KMS-11 (cell line): ENCODE results near the gene ACY1.

Experiments
- H2AFZ ChIP-seq: fragments of 200-600 bp; sonication (generic); 2 replicates; pipeline ENCODE4 v1.6.1; 2016; ENCODE audit warnings: antibody characterized with exemption, mixed run types, low read depth
- H3K27ac ChIP-seq: fragments of 200-600 bp; sonication (generic); 2 replicates; pipeline ENCODE4 v1.6.1; 2016; ENCODE audit warnings: mild to moderate bottlenecking, mixed run types
- H3K27me3 ChIP-seq: fragments of 200-600 bp; sonication (generic); 2 replicates; pipeline ENCODE4 v1.6.1; 2017; ENCODE audit warnings: mild to moderate bottlenecking, low read depth, mixed run types, moderate library complexity; ENCODE audit not compliant: insufficient read depth
- H3K36me3 ChIP-seq: fragments of 200-600 bp; sonication (generic); 2 replicates; pipeline ENCODE4 v1.6.1; 2017; ENCODE audit warnings: mild to moderate bottlenecking, mixed run types; ENCODE audit not compliant: insufficient read depth
- H3K4me1 ChIP-seq: fragments of 200-600 bp; sonication (generic); 2 replicates; pipeline ENCODE4 v1.6.1; 2016; ENCODE audit warnings: mild to moderate bottlenecking, low read depth, mixed run types; ENCODE audit not compliant: poor library complexity, severe bottlenecking
- H3K4me2 ChIP-seq: fragments of 200-600 bp; sonication (generic); 2 replicates; pipeline ENCODE4 v1.7.0; 2016; ENCODE audit warnings: mild to moderate bottlenecking, mixed run types
- H3K4me3 ChIP-seq: fragments of 200-600 bp; sonication (generic); IDR thresholded peaks from 2 replicates; pipeline ENCODE4 v1.6.1; 2017; ENCODE audit warnings: low read depth, low read length, mixed read lengths; ENCODE audit not compliant: insufficient read depth
- H3K79me2 ChIP-seq: fragments of 200-600 bp; sonication (generic); 2 replicates; pipeline ENCODE4 v1.6.1; 2016; ENCODE audit warnings: low read depth, mixed run types; ENCODE audit not compliant: insufficient read depth
- H3K9ac ChIP-seq: fragments of 200-600 bp; sonication (generic); 2 replicates; pipeline ENCODE4 v1.6.1; 2016; ENCODE audit warnings: mild to moderate bottlenecking, mixed run types
- H4K20me1 ChIP-seq: fragments of 200-600 bp; sonication (generic); 2 replicates; pipeline ENCODE4 v1.6.1; 2016; ENCODE audit warnings: mild to moderate bottlenecking, mixed run types; ENCODE audit not compliant: insufficient read depth
- CTCF ChIP-seq: fragments of 200-600 bp; sonication (generic); conservative IDR thresholded peaks from 2 replicates; pipeline ENCODE4 v1.6.1; 2017; ENCODE audit warnings: low read depth, mild to moderate bottlenecking, antibody characterized with exemption, low read length, moderate library complexity, mixed read lengths

The ACY1 gene

GRCh38 chr3:51968170-51968775, 15.1 kb upstream of the ACY1 start:
- no peaks in the 10 kb centered on the region for H3K27me3 ChIP-seq
- H3K27ac ChIP-seq: no peak overlapping the region
- no peaks in the 10 kb centered on the region for H3K36me3 ChIP-seq
- no peak overlapping the region for H2AFZ ChIP-seq
- H3K4me2 ChIP-seq: peak overlapping the region; percentile 68; the same call in 1 of the 2 replicates
- no peak overlapping the region for H3K9ac ChIP-seq
- H3K79me2 ChIP-seq: 0 out of 2 replicates have a peak, but pooled peaks cover 2% of the 10 kb centered on the region
- no peak overlapping the region for H3K4me3 ChIP-seq
- H4K20me1 ChIP-seq: no peaks in the 10 kb centered on the region
- TF ChIP-seq CTCF: no peak
- no peaks in the 10 kb centered on the region for H3K4me1 ChIP-seq

- Histone ChIP-seq H3K4me1 (peaks cover 1% of the 10 kb centered on the region), H3K27me3 (no peaks in the 10 kb centered on the region), H3K9ac (no peak overlapping the region), H3K27ac (no peak overlapping the region), H3K36me3 (no peaks in the 10 kb centered on the region), H3K4me3 (no peak overlapping the region), H3K4me2 (no peak overlapping the region), H4K20me1 (no peaks in the 10 kb centered on the region), H3K79me2 (0 out of 2 replicates have a peak, but pooled peaks cover 5% of the 10 kb centered on the region), H2AFZ (no peak overlapping the region)
- TF ChIP-seq CTCF: no peak
Measured at GRCh38 chr3:51968883-51969678, 14.3 kb upstream of the ACY1 start.

DNA sequence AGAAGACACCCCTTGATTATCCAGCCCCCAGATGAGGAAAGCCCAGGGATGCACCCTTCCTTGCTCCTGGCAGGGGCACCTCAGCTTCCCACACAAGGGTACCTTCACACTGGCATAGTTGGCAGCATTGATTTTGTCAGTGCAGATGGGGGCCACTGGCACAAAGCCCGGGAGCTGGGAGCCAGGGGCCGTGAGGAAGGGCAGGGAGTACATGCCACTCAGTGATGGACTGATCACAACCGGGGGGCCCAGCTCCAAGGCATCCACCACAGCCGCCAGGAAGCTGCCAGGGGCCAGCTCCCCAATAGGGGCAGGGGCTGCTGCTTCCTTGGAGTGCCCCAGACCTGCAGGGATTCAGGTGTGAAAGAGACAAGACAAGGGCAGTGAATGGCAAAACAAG, 13.5 kb upstream of the ACY1 start:
- no peak overlapping the region for H3K27ac ChIP-seq
- H2AFZ ChIP-seq: no peak overlapping the region
- H3K4me3 ChIP-seq: no peak overlapping the region
- no peaks in the 10 kb centered on the region for H3K27me3 ChIP-seq
- H4K20me1 ChIP-seq: no peaks in the 10 kb centered on the region
- H3K79me2 ChIP-seq: 0 out of 2 replicates have a peak, but pooled peaks cover 5% of the 10 kb centered on the region
- no peak for TF ChIP-seq CTCF
- H3K4me1 ChIP-seq: peaks cover 7% of the 10 kb centered on the region
- no peak overlapping the region for H3K4me2 ChIP-seq
- no peaks in the 10 kb centered on the region for H3K36me3 ChIP-seq
- H3K9ac ChIP-seq: no peak overlapping the region

DNA sequence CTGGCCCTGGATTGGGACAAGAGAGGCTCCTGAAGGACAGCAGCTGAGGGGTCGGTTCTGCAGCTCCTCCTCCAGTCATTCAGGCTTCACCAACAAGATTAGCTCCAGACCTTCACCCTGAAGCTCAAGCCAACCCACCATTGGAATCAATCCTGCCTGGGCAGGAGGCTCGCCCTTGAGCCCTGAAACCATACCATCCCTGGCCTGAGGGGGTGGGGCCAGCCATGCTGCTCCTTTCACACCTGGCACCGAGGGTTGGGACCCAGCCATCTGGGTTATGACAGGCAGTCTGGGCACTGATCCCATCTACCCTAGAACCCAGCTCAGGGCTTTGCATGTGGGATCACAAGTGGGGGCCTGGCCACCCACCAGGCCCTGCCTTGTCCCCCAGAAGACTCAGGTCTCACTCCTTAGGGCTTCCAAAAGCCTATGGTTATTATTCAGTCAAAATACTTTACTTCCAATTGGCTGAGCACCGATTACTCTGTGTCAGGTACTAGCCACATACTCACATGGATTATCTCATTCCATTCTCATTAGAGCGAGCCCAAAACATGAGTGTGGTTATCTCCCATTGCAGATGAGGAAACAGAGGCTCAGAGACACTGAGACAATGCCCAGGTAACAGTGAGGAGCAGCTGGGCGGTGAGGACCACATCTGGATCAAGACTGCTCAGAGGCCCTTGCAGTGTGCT, 12.6 kb upstream of the ACY1 start:
- Histone ChIP-seq H3K27ac (no peak overlapping the region), H3K27me3 (no peaks in the 10 kb centered on the region)

More for the DNA sequence above, 12.6 kb upstream of the ACY1 start:
- Histone ChIP-seq H3K79me2 (0 out of 2 replicates have a peak, but pooled peaks cover 5% of the 10 kb centered on the region), H2AFZ (no peak overlapping the region), H3K36me3 (no peaks in the 10 kb centered on the region), H3K4me1 (peaks cover 11% of the 10 kb centered on the region), H4K20me1 (no peaks in the 10 kb centered on the region), H3K9ac (no peak overlapping the region), H3K4me2 (no peak overlapping the region), H3K4me3 (no peak overlapping the region)
- TF ChIP-seq CTCF: no peak
